Body of pancreas (tissue), 4 donors: ENCODE data around the gene TSHZ2.

Experiments used
- POLR2A ChIP-seq, 3 donors: fragments of 450-650 bp; IDR thresholded peaks; one replicate each; pipeline ENCODE4 v1.6.1; 2016; ENCODE audit warnings: antibody characterized with exemption in 3 of 3, mild to moderate bottlenecking in 2 of 3
- TF ChIP-seq, protein P1 (sequence below), 7 experiments: fragments of 450-650 bp in 4 of 7; fragments of 200-600 bp in 3 of 7; sonication (generic) in 3 of 7; IDR thresholded peaks; one replicate each; pipeline ENCODE4 v1.5.1; 2016 to 2019; ENCODE audit warnings: antibody characterized with exemption in 7 of 7

DNA sequence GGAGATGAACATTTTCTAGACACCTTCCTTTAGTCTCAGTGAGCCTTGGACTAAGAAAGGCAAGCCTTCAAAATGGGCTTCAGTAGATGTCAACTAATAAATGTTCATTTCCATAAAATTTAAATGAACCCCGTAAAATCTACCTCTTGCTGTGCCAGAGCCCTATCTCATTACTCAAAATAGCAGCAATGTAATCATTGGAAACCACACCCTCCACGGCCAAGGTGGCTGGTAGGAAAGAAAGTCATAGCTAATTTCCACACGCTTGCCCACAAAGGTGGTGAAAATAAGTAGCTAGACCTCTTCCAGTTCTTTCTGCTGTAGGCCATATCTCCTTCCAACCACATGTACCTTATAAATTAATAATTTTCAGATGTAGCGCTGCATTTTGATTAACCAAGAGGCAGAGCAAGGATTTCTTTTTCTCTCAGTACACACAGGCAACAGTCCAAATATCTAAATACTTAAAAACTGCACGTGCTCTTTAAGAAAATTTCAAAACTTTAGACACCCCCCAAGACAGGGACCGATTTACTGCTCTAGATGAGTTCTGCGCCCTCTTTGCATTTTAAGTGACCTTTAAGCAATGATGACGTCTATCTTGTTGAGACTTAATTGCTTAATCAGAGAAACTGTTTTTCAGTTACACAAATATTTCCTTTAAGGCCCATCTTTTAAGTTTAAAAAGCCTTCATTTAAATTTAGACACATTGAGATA, 330.7 kb downstream of the TSHZ2 start:
- no peak for TF ChIP-seq POLR2A (IDR thresholded peaks at IDR 0.05)
- TF ChIP-seq, protein P1, sequence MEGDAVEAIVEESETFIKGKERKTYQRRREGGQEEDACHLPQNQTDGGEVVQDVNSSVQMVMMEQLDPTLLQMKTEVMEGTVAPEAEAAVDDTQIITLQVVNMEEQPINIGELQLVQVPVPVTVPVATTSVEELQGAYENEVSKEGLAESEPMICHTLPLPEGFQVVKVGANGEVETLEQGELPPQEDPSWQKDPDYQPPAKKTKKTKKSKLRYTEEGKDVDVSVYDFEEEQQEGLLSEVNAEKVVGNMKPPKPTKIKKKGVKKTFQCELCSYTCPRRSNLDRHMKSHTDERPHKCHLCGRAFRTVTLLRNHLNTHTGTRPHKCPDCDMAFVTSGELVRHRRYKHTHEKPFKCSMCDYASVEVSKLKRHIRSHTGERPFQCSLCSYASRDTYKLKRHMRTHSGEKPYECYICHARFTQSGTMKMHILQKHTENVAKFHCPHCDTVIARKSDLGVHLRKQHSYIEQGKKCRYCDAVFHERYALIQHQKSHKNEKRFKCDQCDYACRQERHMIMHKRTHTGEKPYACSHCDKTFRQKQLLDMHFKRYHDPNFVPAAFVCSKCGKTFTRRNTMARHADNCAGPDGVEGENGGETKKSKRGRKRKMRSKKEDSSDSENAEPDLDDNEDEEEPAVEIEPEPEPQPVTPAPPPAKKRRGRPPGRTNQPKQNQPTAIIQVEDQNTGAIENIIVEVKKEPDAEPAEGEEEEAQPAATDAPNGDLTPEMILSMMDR (IDR thresholded peaks at IDR 0.05), result no peak
